ENCODE measurements around the gene LEFTY1.

DNA sequence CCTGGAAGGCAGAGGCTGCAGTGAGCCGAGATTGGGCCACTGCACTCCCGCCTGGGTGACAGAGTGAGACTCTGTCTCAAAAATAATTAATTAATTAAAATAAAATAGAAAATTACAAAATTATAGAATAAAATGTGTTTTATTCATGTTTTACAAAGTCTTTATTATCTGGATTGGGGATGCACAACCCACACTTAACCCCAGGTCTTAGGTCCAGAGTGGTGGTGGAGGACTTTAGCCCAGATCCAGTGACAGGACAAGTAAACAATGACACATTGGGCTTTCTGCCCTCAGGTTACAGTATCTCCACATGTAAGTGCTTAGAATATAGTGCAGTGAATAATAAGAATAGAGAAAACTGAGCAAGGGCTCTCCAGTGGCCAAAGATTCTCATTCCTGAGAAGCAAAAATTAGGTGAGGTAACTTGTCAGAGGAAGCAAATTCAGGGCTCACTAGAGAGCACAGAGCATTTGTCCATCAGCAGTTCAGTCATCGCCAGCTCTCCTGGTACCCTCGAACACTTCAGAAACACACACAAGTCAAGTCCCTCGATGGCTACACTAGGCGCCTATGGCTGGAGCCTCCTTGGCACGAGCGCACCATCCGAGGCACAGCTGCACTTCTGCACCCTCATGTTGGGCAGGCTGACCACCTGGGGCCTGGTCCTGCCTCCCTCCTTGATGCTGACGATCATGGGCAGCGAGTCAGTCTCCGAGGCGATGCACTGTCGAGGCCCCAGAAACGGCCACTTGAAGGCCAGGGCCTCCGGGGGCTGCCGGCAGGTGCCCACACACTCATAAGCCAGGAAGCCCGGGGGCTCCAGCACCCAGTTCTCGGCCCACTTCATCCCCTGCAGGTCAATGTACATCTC, 2.6 kb downstream of the LEFTY1 start:
- TF ChIP-seq, protein P1, sequence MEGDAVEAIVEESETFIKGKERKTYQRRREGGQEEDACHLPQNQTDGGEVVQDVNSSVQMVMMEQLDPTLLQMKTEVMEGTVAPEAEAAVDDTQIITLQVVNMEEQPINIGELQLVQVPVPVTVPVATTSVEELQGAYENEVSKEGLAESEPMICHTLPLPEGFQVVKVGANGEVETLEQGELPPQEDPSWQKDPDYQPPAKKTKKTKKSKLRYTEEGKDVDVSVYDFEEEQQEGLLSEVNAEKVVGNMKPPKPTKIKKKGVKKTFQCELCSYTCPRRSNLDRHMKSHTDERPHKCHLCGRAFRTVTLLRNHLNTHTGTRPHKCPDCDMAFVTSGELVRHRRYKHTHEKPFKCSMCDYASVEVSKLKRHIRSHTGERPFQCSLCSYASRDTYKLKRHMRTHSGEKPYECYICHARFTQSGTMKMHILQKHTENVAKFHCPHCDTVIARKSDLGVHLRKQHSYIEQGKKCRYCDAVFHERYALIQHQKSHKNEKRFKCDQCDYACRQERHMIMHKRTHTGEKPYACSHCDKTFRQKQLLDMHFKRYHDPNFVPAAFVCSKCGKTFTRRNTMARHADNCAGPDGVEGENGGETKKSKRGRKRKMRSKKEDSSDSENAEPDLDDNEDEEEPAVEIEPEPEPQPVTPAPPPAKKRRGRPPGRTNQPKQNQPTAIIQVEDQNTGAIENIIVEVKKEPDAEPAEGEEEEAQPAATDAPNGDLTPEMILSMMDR (IDR thresholded peaks at IDR 0.05; ENCODE audit: poor library complexity) = no peak
- TF ChIP-seq EZH2 (IDR thresholded peaks at IDR 0.05; ENCODE audit: borderline replicate concordance) = no peak
- no peak for TF ChIP-seq EZH2phosphoT487 (IDR thresholded peaks at IDR 0.05; ENCODE audit: low read depth, severe bottlenecking, unreplicated experiment)

Data from hepatocyte (in vitro differentiated cells).